HG02759 (cell line): ENCODE data around the gene C9orf72.

ENCODE experiments used
- ATAC-seq: cut with Tn5 transposase; IDR thresholded peaks from one replicate; pipeline ENCODE4 v1.9.1; 2021; ENCODE audit warnings: mild to moderate bottlenecking, moderate library complexity; ENCODE audit not compliant: unreplicated experiment

C9orf72 gene

DNA sequence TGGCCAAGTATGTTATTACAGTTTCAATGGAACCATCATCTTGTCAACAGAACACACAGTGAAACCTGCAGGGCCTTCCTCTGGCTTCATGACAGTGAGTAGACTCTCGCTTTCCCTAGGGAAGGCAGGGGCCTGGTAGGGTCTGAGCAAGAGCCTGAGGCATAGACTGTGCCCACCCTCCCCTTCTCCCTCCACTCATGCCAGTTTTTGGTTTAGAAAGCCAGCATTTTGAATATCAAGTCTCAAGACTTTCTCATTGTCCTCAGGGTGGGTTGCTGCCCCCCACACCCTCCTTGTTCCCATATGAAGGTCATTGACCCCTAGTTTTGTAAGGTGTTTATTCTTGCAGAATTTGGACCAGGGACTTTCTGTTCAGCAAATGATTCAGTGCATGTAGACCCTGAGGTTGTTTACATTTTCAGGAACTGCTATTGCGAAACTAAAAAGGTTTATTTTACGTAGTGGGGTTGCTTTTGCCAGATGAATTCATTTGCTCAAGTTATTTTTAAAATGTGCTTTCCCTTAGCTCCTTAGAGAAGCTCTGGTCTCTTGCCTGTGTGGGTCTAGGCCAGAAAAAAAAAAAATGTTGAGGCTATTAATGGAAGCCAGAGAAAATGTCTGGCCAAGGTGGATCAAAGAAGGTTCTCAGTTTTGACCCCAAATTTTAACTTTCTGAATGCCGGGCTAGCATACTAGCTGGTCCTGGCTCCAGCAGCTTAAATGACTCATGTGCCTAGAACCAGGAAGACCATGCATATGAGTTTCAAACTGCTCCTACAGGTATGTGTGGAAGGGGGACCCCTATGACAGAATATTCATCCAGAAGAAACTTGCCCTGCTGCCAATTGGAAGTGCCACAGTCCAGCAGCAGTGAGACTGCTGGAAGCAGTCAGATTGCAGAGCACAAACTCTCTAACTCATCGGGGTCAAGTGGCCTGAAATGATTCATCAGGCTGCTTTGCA lies 33.5 kb downstream of the C9orf72 start:
- ATAC-seq: peak; percentile 59

DNA sequence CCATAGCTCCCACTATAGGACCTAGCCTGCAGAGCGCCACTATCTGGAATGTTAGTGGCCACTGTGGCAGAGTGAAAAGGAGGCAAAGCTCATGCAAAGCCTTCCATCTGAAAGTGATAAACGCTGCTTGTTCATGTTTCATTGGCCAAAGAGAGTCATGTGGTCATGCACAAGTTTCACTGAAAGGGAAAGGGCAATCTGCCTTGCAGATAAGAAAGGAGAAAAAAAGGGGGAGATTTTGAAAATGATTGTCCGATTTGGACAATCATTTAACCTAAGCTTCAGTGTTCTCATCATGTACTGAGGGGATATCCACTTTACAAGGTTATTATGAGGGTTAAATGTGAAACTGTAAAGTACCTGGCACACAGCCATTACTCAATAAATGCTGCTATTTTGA lies 34.6 kb downstream of the C9orf72 start:
- peak; percentile 58 for ATAC-seq

DNA sequence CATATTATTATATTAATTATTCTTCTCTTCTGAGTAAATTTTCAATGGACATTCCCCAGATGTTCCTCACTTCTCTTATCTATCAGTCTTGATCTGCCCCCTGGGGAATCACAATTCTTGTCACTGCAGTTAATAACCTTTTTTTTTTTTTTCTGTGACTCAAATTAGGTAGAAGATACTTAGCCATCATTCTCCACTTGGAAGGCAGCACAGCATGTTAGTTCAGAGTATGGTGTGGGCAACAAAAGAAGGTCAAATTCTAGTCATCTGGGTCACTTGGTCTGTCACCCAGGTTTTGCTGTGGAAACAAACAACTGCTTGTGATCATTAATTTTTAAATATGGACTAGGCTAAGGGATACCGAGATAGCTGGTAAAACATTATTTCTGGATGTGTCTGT lies 35.5 kb downstream of the C9orf72 start:
- ATAC-seq: no peak

DNA sequence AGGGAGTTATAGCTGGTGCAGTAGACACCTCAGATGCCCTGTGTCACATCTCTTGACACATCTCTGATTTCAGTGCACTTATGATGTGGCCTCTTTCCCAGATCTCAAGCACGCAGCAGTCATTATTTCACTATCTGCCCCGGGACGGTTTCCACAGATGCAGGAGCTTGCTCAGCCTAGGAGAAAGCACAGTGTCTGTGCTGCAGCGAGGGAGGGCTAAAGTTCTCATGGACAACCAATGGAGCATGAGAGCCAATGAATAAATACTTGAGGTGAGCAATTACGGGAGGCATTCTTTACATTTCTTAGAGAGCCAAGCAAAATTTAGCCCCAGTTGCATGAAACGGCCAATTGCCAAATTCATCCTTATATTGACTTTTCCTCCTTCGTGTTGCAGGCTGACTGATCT lies 36.2 kb downstream of the C9orf72 start:
- ATAC-seq: no peak

DNA sequence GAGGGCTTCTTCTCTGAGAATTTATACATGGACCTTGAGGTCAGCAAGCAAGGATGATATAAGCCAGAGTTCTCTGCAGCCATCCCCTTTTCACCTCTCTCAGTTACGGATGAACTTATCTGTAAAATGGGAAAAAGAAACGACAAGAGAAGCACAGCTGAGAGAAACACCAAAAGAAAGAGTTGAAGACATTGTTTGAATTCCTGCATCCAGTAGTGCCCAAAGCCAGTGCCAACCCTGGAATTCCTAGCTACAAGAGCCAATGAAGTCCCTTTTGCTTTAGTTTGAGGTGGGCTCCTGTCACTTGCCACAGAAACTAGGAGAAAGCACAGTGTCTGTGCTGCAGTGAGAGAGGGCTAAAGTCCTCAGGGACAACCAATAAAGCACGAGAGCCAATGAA lies 37.1 kb downstream of the C9orf72 start:
- ATAC-seq: no peak

DNA sequence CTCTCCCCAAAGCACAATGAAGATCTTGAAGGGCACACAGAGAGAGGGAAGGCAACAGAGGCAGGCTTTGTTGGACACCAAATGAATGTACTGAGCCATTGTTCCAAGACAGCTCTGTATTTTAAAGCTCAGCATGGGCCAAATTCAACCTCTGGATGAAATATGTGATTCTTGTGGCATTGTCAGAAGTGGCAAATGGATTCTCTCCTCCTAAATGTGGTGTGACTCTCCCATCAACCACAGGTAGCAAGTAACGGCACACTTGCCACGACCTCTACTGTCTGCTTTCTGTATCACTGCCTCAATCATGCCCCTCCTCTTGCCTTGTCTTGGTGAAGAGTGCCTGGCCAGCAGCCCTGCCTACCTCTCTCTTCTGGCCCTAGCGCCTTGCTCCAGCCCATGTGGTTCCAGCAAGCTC lies 37.6 kb downstream of the C9orf72 start:
- ATAC-seq: no peak

DNA sequence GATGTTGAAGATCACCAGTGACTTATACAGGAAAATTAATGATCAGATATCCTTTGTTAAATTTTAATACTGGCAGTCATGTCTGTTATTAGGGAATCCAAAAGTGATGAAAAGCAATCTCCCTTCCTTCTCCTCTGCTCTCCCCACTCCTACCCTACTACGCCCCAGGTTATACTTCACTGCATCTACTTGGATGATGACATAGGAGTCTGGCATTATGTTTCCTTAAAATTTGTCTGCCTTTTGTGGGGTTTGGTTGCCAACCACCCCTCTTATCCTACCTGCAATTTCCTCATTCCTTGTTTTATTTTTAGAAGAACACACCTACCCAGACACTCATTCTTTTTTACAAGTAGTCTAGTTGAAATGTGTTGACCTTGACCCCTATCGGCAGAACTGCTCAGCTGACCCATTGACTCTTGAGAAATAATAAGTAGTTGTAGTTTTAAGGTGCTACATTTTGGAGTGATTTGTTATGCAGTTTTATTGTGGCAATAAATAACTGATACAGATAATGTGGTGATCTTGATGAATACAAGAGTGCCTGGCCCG lies 38.5 kb downstream of the C9orf72 start:
- ATAC-seq: no peak

DNA sequence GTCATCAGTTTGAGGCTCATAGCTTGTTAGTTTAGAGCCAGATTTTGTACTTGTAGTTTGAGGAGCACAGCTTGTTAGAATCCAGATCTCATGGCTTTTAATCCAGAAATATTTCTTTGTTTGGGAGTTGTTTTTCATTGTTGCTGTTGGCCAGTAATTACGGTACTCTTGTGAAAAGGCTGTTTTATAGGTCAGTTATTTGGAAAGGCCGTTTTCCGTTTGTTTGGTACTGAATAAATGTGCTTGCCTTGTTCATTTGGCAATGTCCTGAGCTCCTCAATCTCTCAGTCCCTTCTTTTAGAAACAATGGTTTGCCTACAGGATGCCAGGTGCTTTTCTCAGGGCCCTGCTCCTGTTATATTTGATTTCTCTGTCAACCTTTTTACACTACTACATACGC lies 39.1 kb downstream of the C9orf72 start:
- ATAC-seq: no peak

DNA sequence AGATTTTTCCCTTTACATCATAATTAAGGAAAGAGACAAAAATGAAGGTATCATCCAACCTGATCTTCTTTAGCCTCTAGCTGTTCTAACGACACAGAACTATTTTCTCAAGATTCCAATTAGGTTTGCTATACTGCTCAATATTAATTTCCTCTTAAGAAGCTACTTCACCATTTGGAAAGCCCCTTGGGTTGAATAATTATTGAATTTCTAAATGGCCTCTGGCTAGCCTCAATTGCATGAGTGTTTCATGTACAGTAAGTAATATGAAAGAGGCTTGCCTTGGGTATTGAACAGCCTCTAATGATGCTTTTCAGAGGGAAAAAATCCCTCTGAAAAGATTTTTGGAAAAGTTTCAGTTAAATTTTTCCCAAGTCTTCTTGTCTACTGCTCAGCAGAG lies 40.0 kb downstream of the C9orf72 start:
- no peak for ATAC-seq

DNA sequence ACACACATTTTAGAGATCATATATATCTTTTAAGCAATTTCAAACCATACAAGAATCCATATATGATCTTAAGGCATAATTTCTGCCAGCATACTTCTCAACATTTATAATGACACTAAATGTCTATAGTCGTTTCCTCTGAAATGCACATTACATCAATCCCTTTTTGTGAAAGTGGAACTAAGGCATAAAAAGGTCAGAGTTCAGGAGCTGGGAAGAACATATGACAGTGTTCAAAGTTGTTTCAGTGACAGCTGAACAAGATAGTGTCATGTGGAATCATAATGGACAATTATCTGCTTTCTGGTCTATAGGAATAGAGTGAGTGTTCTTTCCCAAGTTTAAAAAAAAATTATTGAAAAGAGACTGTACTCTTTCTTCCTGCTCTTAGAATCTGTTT lies 41.2 kb downstream of the C9orf72 start:
- ATAC-seq: no peak

DNA sequence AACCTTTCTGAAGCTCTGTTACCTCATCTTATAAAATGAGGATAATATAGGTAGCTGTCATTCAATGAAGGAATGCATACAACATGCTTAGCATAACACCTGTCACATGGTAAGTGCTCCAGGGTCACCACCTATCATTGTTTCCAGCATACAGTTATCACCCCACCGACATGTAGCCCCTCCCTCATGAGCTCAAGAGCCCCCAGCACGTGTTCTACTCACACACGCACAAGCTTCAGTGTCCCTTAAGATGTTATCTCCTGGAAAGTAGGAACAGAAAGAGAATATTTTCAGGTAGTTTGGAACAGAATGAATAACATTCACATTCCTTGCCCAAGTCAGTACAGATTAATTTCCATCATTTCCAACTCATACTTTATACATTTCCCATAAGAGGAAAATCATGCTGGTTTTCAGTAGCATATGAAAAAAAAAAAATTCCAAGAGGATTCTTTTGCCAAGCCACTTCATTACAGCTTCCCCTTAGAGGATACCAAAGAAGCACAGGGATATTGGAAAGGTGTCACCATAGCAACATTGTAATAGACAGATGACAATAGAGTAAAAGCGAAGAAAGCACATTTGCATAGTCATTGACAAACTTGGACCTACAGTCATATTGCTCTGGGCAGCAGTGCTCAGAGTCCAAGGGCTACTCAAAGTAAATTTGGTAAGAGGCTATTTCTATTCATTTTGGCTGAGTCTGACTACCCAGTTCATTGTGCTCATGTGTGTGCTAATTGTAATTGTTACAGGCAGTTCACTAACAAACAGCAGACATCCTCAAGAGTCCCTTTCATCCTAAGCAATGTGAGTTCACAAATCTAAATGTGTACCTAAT lies 42.1 kb downstream of the C9orf72 start:
- ATAC-seq: no peak

DNA sequence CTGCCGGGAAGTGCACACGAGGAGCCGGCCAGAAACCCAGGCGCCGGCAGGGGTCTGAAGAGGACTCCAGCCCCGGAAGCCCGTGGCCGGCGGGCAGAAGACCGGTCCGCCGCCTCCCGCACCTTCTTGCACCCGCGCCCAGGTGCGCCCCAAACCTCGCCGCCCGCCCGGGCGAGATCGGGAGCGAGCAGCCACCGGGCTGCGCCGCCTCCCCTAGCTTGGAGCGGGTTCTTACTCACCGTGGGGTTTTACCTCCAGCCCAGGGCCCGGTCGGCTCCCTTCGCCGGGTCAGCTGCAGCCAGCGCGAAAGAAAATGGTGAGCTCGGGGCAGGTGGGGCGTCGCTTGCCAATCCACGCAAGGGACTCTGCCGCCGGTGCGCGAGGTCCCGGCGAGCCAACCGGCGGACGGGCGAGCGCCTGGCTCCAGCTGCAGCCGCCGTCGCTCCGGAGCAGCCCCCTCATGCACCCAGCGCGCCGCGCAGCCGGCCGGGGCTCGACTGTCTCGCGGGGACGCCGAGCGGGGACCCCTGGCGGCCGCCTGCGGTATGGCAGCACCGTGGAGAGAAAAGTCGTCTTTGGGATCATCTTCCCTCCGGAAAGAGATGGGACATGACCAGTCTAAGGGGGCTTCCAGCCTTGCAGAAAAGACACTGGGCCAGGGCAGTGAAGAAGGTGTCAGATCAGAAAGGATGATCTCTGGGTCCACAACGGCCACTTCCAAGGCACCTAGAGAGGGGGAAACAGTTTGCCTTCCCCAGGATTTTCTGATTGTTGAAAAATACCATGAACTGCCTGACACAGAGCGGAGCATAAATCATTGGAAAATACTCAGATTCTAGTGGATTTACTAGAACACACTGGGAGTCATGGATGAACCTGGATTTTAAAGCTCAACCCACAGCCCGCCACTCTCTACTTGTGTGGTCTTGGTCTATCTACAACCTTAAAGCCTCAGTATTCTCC lies 43.7 kb downstream of the C9orf72 start, which contains the start of gene MOB3B:
Gene MOB3B (minus strand): TSS at position 499 of the 963 bp plus-strand sequence. CDS start 74,264 bp downstream, outside the sequence.
- peak; percentile 72 for ATAC-seq

DNA sequence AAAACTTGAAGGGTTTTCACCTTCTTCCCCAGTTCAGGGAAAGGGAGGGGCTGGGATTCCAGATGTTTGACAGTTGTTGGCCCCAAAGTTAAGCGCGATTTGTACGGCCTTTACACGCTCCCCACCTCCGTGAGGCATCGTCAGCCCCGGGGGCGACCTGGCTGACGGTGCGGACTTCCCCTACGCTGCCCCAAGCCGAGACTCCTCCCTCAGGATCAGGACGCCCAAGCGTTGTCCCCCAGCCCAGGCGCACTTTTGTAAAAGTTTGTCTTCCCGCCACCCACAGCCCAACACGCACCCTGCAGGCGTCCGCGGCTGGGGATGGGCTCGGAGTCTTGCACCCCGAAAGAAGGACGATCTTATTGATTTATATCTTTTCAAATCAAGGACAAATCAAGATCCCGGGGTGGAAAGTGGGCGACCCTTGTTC lies 44.4 kb downstream of the C9orf72 start:
- peak; percentile 51 for ATAC-seq

DNA sequence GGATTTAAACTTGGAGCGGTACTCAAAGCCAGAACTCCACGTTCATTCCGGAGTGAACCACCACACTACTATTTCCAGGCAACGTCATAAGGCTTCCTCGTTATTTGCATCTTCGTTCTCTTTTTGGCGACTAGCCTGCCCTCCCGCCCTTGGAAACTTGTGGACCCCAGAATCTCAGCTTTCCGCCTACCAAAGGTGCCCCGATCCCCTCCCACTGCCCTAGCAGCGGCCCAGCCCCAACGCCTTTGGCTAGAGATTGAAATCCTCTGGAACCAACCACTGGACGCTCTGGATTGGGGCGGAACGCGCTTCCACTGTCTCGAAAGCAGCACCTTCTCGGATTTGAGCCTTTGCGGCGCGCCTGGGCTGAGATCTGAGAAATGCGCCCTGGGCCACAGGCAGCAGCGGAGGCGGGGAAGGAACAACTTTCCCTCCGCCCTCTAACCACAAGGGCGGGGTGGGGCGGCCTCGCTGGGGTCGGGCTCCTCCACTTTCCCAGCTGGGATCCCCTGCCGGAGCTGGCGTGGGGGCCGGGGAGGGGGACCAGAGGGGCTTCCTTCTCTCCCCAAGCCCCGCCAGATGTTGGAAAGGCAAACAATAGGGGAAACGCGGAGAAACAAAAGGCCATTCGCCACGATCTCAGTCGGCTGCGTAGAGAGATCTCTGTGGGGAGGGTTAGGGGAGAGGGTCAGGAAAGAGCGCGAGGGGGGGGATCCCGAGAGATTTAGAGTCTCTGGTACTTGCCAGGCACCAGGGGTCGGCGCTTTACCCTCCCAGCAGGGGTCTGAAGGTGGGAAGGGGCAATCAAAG lies 45.0 kb downstream of the C9orf72 start:
- peak; percentile 60 for ATAC-seq

DNA sequence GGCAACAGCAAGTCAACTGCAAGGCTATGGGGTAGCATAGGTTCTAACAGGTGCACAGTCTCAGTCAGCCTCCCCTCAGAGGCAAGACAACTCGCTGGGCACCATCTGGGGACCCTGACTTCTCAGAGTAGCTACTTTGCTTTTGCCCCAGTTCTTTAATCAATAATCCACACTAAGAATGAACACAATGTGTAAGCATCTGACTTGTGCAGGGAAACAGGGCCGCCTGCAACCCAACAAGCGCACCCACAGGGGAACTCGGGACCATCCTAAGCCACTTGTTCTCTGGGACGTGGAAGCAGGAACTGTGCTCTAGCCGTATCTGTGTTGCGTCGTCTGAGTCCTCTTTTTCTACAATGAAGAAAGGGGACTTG lies 45.6 kb downstream of the C9orf72 start:
- no peak for ATAC-seq

DNA sequence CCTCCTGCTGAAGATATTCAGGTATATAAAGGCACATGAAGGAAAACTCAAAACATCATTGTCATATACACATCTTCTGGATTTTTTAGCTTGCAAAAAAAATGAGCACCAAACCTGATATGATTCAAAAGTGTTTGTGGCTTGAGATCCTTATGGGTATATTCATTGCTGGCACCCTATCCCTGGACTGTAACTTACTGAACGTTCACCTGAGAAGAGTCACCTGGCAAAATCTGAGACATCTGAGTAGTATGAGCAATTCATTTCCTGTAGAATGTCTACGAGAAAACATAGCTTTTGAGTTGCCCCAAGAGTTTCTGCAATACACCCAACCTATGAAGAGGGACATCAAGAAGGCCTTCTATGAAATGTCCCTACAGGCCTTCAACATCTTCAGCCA lies 49.0 kb downstream of the C9orf72 start, which contains the start of gene IFNK:
Gene IFNK (plus strand): TSS at position 55 of the 400 bp plus-strand sequence. CDS start 47 bp downstream, at position 102.
- ATAC-seq: no peak

DNA sequence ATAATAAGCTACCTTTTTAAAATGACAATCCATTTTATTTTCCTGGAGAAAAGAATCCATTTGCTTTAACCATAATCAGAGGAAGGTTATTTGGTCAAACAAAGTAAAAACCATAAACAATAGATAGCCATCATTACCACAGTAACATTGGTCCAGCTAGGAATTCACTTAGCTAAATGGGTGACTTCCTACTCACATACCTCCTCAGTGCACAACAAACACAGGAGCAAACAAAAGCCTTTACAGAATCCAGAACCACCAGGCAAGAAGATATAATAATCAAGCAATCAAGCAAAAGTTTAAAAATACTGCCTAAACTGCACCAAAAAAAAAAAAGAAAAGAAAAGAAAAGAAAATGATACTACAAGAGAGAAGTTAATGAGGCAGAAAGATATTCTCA lies 50.1 kb downstream of the C9orf72 start:
- ATAC-seq: no peak

DNA sequence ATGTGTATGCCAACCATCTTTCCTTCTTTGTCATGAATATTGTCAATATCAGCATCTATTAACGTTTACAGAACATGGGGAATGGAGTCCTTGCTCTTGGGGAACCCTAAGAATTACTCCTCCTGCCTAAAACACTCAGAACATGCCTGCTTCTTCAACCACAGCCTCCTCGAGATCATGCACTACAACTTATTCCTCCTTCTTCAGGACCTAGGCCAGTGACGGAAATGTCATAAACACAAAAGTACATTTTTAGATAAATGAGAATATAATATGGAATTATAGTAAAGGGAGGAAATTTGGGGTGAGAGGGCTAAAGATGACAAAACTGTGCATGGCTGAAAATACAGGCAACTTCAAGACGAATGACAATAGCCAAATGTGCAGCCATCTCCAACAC lies 52.3 kb downstream of the C9orf72 start:
- ATAC-seq: no peak
